ENCODE measurements around the gene BCL10. TPM values are rescaled to one million over a fixed set of nuclear protein-coding genes. Genes with fewer than 3 reads are reported as not detected.

The BCL10 gene
- polyA plus RNA-seq, 1 of the 3 experiments (the other 2 are of a cell fraction), result 5.8 TPM

DNA sequence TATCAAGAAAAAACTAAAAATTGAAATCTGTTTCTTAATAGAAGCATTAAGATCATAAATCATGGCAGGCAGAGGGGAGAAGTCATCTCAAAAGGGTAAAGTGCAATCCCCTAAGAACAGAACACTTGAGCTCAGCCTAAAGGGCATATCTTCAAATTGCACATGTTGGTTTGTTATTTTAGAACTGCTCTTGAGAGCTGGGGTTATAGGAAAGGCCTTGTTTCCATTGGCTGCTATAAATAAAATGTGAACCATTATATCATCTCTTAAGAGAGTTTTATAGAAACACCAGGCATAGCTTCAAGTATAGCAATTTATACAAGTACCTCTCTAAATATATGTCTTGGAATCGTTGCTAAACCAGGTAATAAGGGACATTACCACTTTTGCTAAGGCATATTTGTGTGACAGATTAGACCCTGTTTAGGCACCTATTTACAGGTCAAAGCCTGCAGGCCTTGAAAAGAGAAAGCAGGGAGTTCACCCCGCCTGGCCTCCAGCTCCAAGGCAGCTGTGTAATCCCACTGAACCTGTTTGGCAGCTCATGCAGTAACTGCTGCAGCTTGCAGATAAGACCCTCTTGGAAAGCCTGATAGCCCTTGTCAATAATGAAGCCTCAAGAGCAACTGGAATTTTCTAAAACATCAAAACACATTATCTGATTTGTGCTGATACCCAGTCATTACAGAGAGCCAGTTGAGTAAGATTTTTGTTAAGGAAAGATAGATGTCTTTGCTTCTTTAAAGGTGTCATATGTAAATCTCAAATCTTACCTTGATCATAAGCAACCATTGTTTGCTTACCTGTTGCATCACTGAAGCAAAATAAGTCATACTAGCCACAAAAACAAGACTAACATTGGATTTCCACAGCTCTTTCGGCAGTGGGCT is 51.5 kb downstream of the BCL10 start:
- H2AFZ ChIP-seq (ENCODE audit: low read depth), result no peak overlapping the region
- ChIA-PET POLR2A (interaction anchor here (1.2 kb wide), 1 partner anchor 35 kb away, joined by 3 read pairs; the partner anchor contains the start of gene C1orf52), CTCF (interaction anchor here (0.7 to 2.2 kb wide), 5 partner anchors 25 to 280 kb away, joined by 3 to 7 read pairs (median 3); partner anchors contain the start of gene C1orf52)
- WGBS (ENCODE audit: low lambda C conversion rate), result 10% methylated on average over 3 of the region's 3 CpGs
- H3F3A ChIP-seq (replicated peaks; ENCODE audit: insufficient read depth), result peaks cover 4% of the 10 kb centered on the region
- no peaks in the 10 kb centered on the region for H3K79me2 ChIP-seq (ENCODE audit: insufficient read depth)
- no peaks in the 10 kb centered on the region for H3K9me2 ChIP-seq
- no peaks in the 10 kb centered on the region for H3K9me3 ChIP-seq
- no peak overlapping the region for H3K4me3 ChIP-seq (ENCODE audit: low read depth in 2 of 2, low read length in 1 of 2)
- H3K4me1 ChIP-seq (ENCODE audit: control insufficient read depth in 1 of 2, insufficient read depth in 2 of 2, low read depth in 1 of 2, low read length in 1 of 2), result no peaks in the 10 kb centered on the region
- no peaks in the 10 kb centered on the region for H3K36me3 ChIP-seq (replicated peaks in 1 of 2; ENCODE audit: control insufficient read depth in 1 of 2, insufficient read depth in 2 of 2, low read length in 1 of 2)
- no peak for DNase-seq
- TF ChIP-seq NFIC (IDR thresholded peaks at IDR 0.05; ENCODE audit: borderline replicate concordance), result no peak
- no peak for TF ChIP-seq JUND (IDR thresholded peaks at IDR 0.05)
- no peak for TF ChIP-seq RFX5 (IDR thresholded peaks at IDR 0.05; ENCODE audit: low read length)
- TF ChIP-seq TCF12 (IDR thresholded peaks at IDR 0.05), result no peak
- TF ChIP-seq CHD2 (IDR thresholded peaks at IDR 0.05; ENCODE audit: low read length, partially characterized antibody), result no peak
- peaks cover 49% of the 10 kb centered on the region for H3K27me3 ChIP-seq (ENCODE audit: insufficient read depth)
- no peak overlapping the region for H3K27ac ChIP-seq (ENCODE audit: low read depth in 2 of 2, low read length in 1 of 2)
- H4K20me1 ChIP-seq (ENCODE audit: insufficient read depth), result no peaks in the 10 kb centered on the region
- no peak overlapping the region for H3K4me2 ChIP-seq
- no peak overlapping the region for H3K9ac ChIP-seq

DNA sequence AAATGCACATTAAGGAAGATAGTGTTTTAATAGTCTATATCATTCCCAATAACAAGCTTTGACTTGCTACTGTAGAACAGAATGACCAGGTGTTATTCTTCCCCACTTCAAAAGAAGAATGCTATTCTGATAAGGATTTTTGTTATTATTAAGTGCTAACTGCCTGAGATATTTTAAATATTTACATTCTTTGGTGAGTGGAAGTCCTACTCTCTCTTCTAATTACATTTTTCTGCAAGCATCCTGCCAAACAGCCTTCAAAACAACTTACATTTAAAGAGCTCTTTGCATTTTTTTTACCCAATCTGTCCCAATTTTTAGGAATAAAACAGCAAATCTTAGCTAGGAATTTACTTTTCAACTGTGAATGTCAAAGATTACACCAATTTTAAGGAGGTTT is 52.1 kb downstream of the BCL10 start:
- ChIA-PET CTCF (interaction anchor here (0.7 to 2.2 kb wide), 4 partner anchors 25 to 97 kb away, joined by 3 to 6 read pairs (median 3); partner anchors contain the start of gene C1orf52), POLR2A (interaction anchor here (1.2 kb wide), 1 partner anchor 35 kb away, joined by 3 read pairs; the partner anchor contains the start of gene C1orf52)
- H4K20me1 ChIP-seq (ENCODE audit: insufficient read depth), result no peaks in the 10 kb centered on the region
- no peak overlapping the region for H2AFZ ChIP-seq (ENCODE audit: low read depth)
- TF ChIP-seq SIN3A (IDR thresholded peaks at IDR 0.05; ENCODE audit: borderline replicate concordance, low read depth, low read length), result no peak
- TF ChIP-seq, protein P1, sequence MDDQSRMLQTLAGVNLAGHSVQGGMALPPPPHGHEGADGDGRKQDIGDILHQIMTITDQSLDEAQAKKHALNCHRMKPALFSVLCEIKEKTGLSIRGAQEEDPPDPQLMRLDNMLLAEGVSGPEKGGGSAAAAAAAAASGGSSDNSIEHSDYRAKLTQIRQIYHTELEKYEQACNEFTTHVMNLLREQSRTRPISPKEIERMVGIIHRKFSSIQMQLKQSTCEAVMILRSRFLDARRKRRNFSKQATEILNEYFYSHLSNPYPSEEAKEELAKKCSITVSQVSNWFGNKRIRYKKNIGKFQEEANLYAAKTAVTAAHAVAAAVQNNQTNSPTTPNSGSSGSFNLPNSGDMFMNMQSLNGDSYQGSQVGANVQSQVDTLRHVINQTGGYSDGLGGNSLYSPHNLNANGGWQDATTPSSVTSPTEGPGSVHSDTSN (IDR thresholded peaks at IDR 0.05), result no peak
- no peak for TF ChIP-seq GATA2 (CRISPR knock-in tag; IDR thresholded peaks at IDR 0.05)
- TF ChIP-seq JUND (IDR thresholded peaks at IDR 0.05), result no peak
- no peak for TF ChIP-seq EZH2phosphoT487 (IDR thresholded peaks at IDR 0.05; ENCODE audit: borderline replicate concordance, low read depth)
- TF ChIP-seq, protein P2, sequence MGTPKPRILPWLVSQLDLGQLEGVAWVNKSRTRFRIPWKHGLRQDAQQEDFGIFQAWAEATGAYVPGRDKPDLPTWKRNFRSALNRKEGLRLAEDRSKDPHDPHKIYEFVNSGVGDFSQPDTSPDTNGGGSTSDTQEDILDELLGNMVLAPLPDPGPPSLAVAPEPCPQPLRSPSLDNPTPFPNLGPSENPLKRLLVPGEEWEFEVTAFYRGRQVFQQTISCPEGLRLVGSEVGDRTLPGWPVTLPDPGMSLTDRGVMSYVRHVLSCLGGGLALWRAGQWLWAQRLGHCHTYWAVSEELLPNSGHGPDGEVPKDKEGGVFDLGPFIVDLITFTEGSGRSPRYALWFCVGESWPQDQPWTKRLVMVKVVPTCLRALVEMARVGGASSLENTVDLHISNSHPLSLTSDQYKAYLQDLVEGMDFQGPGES (IDR thresholded peaks at IDR 0.05; ENCODE audit: low read depth, low read length), result no peak
- TF ChIP-seq, protein P3, sequence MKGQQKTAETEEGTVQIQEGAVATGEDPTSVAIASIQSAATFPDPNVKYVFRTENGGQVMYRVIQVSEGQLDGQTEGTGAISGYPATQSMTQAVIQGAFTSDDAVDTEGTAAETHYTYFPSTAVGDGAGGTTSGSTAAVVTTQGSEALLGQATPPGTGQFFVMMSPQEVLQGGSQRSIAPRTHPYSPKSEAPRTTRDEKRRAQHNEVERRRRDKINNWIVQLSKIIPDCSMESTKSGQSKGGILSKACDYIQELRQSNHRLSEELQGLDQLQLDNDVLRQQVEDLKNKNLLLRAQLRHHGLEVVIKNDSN (IDR thresholded peaks at IDR 0.05; ENCODE audit: borderline replicate concordance, low read depth), result no peak
- no peak for TF ChIP-seq ELF1 (IDR thresholded peaks at IDR 0.05)
- TF ChIP-seq YY1 (IDR thresholded peaks at IDR 0.05; ENCODE audit: low read depth), result no peak
- no peak for TF ChIP-seq SMC3 (IDR thresholded peaks at IDR 0.05; ENCODE audit: low read depth, low read length)
- TF ChIP-seq FOXM1 (IDR thresholded peaks at IDR 0.05; ENCODE audit: low read depth), result no peak
- TF ChIP-seq EP300 (IDR thresholded peaks at IDR 0.05; ENCODE audit: borderline replicate concordance in 1 of 2, low read depth in 1 of 2, low read length in 1 of 2), result no peak
- TF ChIP-seq NRF1 (IDR thresholded peaks at IDR 0.05; ENCODE audit: low read depth, low read length), result no peak
- no peak for TF ChIP-seq RAD21 (IDR thresholded peaks at IDR 0.05; ENCODE audit: low read length)
- no peak overlapping the region for H3K9ac ChIP-seq
- H3K9me2 ChIP-seq, result no peaks in the 10 kb centered on the region
- no peak overlapping the region for H3K27ac ChIP-seq (ENCODE audit: low read depth in 2 of 2, low read length in 1 of 2)
- peaks cover 4% of the 10 kb centered on the region for H3F3A ChIP-seq (replicated peaks; ENCODE audit: insufficient read depth)
- H3K9me3 ChIP-seq, result no peaks in the 10 kb centered on the region
- H3K4me3 ChIP-seq (ENCODE audit: low read depth in 2 of 2, low read length in 1 of 2), result no peak overlapping the region
- no peak for DNase-seq
- no peaks in the 10 kb centered on the region for H3K4me1 ChIP-seq (ENCODE audit: control insufficient read depth in 1 of 2, insufficient read depth in 2 of 2, low read depth in 1 of 2, low read length in 1 of 2)
- peaks cover 55% of the 10 kb centered on the region for H3K27me3 ChIP-seq (ENCODE audit: insufficient read depth)
- no peaks in the 10 kb centered on the region for H3K36me3 ChIP-seq (replicated peaks in 1 of 2; ENCODE audit: control insufficient read depth in 1 of 2, insufficient read depth in 2 of 2, low read length in 1 of 2)
- no peak overlapping the region for H3K4me2 ChIP-seq
- no peaks in the 10 kb centered on the region for H3K79me2 ChIP-seq (ENCODE audit: insufficient read depth)

All from SK-N-SH (cell line).